GM19397 (cell line): ENCODE data around the gene FUBP1.
"Not testable (repeated sequence)": the region's sequence is repeated elsewhere in the genome, so short reads cannot be mapped to it uniquely, and the experiment has no call there.

Source experiments
- ATAC-seq: cut with Tn5 transposase; IDR thresholded peaks from one replicate; pipeline ENCODE4 v1.9.1; 2021; ENCODE audit warnings: mild to moderate bottlenecking, moderate library complexity; ENCODE audit not compliant: unreplicated experiment

The FUBP1 gene

DNA sequence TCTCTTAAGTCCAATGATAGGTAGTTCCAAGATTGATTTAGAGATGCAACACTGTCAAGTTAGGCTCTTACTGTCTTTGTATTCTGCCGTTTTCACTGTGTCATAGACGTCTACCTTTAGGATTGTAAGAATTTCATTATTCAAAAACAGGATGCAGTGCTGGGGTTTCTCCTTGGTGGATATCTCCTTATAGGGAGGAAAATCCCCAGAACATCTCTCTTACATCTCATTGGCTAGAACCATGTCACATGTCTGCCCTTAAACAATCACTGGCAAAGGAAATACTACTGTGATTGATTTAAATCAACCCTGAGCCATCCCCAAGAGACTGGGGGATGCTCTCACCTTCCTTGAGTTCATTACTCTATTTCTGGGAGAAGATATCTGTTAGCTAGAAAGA is 10.9 kb upstream of the FUBP1 start:
- no peak for ATAC-seq

DNA sequence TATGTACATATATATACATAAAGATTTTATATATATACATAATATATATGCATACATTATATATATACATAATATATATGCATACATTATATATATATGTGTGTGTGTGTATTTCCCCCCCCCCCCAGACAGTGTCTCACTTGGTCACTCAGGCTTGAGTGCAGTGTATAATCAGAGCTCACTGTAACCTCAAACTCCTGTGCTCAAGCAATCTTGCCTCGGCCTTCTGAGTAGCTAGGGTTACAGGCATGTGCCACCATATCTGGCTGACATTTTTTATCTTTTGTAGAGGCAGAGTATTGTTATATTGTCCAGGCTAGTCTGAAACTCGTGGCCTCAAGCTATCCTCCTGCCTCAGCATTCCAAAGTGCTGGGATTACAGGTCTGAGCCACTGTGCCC is 9.0 kb upstream of the FUBP1 start:
- no peak for ATAC-seq

DNA sequence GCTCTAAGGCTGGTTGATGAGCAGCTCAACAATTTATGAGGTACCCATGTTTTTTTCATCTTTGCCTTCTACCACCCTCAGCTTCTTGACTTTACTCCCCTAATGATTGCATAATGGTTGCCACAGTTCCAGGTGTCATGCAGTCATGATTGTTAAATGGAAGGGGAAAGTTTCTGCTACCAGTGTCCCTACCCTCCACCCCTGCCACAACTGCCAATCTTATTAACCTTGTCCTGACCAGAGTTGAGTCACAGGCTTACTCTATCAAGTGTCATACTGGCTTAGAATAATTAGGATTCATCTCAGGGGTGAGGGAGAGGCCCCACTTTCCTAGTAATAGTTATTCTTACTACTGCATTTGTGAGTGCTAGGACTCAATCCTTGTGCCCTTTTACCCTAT is 7.9 kb upstream of the FUBP1 start:
- no peak for ATAC-seq

DNA sequence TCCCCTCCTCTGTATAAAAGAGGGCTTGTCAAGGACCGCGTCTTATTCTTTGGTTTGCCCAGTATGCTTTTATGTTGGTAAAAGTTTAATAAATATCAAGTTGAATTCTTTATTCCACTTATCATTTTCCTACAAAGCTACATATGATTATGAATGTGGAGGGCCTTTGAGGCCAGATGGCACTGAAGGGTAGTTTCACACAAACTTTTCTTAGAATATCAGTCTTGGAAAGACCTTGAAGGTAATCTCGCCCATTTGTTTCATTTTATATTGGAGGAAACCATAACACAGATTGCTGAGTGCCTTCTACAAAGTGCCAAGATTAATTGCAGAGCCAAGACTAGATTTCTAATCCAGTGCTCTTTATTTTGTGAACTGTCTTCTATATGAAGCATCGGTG is 5.8 kb upstream of the FUBP1 start:
- no peak for ATAC-seq

DNA sequence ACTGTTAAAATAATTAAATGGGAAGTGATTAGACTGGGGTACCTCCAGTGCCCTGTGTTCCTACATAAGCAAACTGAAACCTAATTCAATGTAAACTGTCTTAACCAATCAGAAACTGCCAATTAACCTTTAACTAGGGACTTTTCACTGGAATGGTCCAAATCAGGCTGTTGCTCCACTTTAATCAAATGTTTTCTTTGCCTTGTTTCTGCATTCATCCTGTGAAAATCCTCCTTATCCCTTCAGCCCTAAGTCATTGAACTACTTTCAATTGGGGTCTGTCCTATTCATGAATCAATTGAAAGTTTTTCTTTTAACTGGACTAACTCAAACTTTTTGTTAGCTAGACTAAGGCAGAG is 5.1 kb upstream of the FUBP1 start:
- ATAC-seq = no peak

DNA sequence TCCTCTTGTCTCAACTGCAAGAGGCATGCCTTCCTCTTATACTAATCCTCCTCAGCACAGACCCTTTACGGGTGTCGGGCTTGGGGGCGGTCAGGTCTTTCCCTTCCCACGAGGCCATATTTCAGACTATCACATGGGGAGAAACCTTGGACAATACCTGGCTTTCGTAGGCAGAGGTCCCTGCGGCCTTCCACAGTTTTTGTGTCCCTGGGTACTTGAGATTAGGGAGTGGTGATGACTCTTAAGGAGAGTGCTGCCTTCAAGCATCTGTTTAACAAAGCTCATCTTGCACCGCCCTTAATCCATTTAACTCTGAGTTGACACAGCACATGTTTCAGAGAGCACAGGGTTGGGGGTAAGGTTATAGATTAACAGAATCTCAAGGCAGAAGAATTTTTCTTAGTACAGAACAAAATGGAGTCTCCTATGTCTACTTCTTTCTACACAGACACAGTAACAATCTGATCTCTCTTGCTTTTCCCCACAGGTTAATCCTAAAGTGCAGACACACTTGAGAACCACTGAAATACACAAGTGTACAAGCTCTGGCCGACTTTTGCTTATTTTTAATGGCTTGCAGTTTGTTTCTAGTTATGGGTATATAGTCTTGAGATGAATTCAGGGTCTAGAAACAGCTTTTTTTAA is 4.6 kb upstream of the FUBP1 start:
- not testable (repeated sequence) for ATAC-seq

DNA sequence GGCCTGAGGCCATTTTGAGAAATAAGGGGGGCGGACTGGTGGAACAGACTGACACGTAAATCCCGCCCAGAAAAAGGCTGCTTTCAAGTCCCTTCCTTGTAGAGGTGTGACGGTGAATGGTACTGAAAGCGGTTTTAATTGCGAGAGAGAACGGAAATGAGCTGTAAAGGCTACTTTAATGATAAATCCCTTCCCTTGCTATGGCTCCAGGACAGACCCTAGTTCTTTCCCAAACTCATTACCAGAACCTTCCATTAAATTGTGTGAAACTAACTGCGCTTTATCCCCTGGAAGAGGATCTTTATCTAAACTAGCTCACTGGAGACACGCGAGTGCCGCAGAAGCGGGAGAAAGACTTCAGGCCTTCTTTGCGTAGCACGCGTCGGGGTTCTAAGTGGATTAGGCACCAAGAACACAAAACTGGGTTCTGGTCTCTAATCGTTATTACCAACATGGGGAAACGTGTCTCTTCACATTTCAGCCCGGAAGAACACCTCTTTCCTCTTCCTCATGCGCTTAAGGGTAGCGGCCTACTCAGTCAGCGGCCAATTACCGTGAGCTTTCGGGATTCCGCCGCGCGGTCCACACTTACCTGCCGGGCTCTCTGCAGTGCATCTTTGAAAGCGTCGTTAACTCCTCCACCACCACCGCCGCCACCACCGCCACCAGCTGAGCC is 441 bp downstream of the FUBP1 start:
- ATAC-seq = peak; percentile 56

DNA sequence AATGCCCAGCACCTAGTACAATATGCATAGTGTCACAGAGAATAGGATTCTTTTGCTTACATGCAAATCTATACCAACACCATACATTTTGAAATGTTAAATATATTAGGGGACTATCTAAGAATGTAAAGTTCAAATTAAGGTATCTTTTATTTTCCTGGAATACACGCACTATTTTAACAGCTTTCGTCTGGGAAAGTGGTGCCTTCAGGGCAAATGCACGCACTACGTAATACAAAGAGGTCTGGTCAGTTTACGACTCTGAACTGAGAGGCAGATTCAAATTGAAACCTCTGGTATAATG is 931 bp downstream of the FUBP1 start:
- peak; percentile 0 for ATAC-seq

DNA sequence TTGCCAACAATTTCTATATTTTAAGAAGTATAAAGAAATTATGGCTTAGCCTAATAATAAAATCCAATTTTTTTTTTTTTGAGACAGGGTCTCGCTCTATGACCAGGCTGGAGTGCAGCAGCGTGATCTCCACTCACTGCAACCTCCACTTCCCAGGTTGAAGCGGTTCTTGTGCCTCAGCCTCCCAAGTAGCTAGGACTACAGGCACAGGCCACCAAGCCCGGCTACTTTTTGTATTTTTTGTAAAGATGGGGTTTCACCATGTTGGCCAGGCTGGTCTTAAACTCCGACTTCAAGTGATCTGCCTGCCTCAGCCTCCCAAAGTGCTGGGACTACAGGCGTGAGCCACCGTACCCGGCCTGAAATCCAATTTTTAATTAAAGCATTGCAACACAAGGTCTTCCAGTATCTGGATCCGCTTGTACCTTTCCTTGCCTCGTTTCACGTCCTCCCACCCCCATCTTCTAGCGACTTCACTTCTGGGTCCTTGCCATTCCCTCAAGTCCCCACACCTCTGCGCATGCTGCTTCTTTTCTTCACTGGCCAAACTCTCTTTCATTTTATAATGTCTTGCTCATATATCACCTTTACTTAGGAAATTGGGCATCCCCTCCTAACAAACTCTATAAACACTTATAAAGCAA is 2.3 kb downstream of the FUBP1 start:
- ATAC-seq = no peak

DNA sequence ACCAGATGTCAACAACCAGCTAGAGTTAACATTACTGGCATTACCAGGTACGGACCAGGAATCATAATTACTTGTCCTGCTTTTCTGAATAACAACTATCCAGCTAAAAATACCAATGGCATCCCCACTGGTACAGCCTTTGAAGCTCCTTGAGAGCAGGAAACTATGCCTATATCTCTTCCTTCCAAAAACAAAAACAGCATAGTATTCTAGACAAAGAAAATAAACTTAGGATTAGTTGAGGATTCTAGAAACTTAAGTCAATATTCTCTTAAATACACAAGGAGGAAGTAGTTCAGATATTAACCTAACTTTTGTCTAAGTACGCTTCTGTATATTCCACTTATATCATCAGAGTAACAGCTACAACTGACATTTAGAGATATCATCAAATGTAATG is 3.0 kb downstream of the FUBP1 start:
- ATAC-seq = no peak

DNA sequence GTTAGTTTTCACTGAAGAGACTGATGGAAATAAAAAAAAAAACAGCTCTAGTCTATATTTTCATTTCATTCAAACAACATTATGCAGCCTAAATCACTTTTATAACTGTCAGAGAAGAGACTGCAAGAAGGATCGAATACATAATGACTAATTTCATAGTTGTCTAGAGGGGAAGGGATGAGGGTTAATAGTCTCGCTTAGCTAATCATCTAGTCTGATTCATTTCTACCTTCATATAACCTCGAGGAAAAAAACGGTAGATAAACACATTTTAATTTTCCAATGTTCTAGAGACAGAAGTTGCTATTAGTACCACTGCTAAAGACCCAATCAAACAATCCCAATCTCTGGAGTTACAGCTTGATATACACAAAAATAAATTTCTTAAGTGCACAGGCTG is 3.5 kb downstream of the FUBP1 start:
- no peak for ATAC-seq

DNA sequence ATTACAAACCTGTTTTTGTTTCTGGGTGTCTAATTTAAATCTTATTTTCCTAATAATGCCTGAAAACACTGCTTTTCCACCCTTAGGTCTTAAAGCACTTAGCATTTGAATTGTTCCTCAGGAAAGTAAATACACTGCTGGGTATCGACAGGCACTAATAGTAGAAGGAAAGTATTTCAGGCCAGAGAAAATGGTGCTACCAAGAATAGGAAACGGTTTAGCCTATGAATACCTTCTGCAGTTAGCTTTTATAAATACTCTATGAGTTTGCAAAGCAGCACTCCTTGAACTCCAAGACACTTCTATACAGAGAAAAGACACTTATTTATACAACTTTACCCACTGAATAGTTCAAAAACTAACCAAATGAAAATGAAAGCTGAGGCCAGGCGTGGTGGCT is 6.8 kb downstream of the FUBP1 start:
- no peak for ATAC-seq

DNA sequence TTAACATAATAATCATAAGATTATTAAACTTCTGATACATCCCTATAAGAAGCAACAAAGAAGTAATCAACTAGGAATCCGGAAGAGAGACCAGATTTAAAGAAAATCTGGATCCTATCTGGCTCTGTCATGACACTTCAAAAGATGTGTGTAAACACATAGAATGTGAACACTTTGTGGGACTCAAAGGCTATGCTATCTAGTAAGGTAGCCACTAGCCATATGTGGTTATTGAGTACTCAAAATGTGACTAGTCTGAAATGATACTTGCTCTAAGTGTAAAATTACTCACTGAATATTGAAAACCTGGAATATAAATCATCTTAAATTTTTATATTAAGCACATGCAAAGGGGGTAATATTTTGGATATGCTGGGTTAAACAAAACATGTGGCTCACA is 8.7 kb downstream of the FUBP1 start:
- no peak for ATAC-seq

DNA sequence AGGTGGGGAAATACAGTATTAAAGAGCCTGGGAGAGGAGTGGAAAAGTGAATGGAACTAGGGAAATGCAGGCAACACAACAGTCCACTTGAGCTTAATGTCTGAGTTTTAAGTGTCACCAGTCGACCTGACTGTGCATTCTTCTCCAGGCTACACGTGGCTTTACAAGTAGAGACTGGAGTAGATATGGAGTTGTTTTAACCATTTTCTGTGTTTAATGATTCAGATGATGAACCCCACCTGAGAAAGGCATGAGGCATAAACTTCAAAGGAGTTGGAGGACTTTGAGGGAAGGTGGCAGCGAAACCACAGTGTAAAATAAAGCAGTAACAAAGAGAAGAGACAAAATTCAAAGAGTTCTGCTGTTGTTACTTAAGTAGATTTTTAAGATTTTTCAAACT is 12.6 kb downstream of the FUBP1 start:
- no peak for ATAC-seq

DNA sequence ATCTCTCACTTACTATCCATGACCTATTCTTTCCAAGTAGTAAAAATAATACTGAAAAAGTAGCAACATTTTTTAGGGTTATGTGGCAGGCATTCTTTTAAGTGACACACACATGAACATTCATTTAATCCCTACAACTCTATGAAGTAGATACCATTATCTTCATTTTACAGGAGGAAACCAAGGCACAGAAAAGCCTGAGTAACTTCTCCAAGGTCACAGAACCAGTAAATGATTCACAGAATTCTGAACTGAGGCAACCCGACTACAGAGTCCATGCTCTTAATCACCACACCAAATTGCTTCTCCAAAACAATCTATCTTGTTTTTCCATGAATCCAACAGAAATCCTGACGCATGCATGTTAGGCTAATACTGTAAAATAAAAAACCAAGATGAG is 17.5 kb downstream of the FUBP1 start:
- ATAC-seq = no peak

DNA sequence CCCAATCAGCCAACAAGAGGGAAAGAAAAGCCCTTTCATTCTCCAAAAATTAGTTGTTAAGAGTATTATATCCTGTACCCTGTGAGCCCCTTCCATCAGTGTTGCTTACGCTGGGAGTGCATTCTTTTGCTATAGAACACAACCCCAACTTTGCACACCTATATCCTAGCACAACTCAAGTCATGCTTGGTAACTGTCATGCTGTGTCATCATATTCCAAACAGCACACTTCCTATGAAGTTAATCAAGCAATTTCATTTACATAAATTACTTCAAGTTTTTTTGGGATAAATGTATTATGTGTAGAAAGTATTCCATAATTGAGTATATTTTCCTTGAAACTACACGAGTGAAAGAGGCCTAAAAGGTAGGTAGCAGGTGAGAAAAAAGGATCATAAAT is 20.0 kb downstream of the FUBP1 start:
- ATAC-seq = no peak

DNA sequence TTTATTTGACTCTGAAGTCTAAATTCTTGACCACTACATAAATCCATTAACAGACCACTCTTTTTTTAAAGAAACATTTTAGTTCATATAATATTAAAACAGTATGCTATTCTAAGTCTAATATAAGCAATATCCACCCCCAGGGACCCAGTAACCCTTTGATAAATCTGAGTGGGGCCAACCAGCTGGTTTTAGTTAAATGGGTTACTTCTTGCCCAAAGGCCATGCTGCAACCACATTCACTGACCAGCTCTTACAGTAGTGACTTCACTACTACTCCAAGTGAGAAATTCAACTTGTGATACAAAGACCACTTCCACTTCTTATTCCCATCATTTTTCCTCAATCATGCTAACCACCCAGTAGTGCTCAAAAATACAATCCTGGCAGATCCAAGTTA is 20.5 kb downstream of the FUBP1 start:
- ATAC-seq = no peak

DNA sequence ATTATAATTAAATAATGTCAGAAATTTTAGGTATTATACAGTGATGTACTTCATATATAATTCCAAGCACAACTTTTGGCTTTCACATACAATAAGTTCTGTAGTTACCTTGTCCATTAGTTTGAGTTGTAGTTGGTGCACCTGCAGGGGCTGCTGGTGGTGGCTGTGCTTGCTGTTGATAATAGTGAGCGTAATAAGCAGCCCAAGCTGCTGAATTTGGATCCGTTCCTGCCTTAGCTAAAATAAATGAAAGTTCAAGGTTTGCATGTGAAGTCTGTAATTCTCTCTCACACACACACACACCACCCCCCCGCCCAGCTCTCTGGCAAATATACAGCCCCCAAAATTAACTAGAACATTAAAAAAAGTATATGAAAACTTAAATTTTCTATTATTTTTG is 22.4 kb downstream of the FUBP1 start:
- no peak for ATAC-seq

DNA sequence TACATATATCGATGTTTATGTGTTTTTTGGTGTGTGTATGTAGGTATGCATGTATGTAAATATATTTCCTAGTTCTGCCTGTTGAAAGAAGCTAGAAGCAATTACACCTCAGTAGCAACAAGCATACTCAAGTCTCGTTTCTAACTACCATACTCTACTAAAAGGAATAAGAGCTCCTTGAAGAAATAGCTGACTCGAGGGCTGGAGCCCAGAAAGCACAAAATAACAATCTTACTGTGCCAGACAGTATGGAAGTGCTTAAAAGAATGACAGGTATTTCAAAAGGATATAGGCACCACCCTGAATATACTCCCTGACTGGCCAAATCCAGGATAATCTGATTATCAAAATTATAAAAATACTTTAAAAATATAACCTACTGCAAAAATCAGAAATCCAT is 23.2 kb downstream of the FUBP1 start:
- no peak for ATAC-seq

DNA sequence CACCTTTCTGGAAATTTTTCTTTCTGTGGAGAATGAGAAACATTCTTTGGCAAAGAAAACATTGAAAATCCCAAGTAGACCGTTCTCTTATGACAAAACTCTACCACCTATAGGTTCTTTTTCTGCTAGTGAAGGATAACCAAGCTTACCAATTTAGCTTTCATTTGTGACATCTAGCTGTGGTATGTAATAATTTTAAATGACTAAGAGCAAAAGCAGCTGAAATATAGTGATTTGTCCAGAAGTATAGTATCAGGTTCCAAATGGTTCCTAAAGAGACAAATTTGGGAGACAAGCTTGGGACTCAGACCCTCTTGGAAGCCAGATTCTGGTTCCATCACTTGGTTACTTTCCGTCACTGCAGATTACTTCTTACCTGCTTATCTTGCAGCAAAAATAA is 24.4 kb downstream of the FUBP1 start:
- ATAC-seq = no peak

DNA sequence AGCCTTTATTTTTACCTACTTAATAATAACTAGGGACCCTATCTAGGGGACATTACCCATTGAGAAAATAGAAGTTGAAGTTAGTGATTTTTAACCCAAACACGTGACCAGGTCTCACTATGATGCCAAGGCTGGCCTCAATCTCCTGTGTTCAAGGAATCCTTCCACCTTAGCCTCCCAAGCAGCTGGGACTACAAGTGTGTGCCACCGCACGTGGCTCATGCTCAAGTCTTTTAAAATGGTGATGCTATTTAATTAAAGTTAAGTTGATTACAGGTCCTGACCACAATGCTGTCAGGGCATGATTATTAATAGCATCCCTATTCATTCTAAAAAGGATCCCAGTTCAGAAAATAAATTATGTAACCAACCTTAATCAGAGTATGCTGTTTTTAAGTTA is 25.0 kb downstream of the FUBP1 start:
- no peak for ATAC-seq

DNA sequence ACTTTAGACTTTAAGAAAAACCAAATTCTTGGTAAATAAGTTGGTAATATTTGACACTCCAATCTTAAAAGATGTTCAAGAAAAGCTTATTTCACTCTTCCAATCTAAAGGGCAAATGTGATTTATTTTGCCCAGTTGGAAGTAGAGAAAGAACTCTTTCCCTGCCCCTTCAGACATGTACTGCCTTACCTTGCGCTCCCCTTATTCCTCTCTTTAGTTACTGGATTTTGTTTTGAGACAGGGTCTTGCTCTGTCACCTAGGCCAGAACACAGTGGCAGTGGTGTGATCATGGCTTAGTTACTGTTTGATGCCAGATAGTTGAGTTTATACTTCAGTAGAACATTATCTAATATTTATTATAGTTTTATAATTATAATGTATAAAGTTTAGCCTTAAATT is 27.5 kb downstream of the FUBP1 start:
- no peak for ATAC-seq

DNA sequence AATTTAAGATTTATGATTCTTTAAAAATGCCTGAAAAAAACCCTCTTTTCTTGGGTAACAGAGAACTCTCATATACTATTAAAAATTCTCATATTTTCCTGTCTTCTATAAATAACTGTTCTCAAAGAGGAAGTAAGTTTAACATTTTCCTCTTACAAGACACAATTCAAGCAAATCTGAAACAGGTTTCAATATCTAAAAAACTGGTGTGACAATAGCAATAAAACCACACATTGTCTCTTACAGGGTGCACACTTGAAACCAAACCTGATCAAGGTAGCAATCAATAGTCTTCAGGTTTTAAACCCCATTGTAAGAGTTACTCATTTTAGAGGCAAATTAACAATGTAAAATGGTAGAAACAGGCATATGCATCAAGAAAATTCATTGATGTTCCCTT is 28.0 kb downstream of the FUBP1 start:
- ATAC-seq = peak; percentile 46
